ENCODE data around the gene TTLL5.

TTLL5 gene

GRCh38 chr14:75946785-75947184 is 285.7 kb downstream of the TTLL5 start:
- Histone ChIP-seq H3K4me1 (ENCODE audit: low read depth, poor library complexity, severe bottlenecking) (no peaks in the 10 kb centered on the region), H3K4me2 (no peak overlapping the region), H3K36me3 (ENCODE audit: insufficient read depth) (no peaks in the 10 kb centered on the region), H2AFZ (ENCODE audit: low read depth) (no peak overlapping the region), H3K9ac (no peak overlapping the region), H3K27ac (no peak overlapping the region), H3K4me3 (IDR thresholded peaks at IDR 0.05; ENCODE audit: insufficient read depth, low read depth, low read length) (no peak overlapping the region), H3K79me2 (ENCODE audit: insufficient read depth, low read depth) (no peaks in the 10 kb centered on the region), H3K27me3 (ENCODE audit: insufficient read depth, low read depth) (no peaks in the 10 kb centered on the region), H4K20me1 (ENCODE audit: insufficient read depth) (no peaks in the 10 kb centered on the region)
- no peak for TF ChIP-seq CTCF (conservative IDR thresholded peaks at IDR 0.05; ENCODE audit: low read depth, low read length)

- Histone ChIP-seq H3K4me1 (ENCODE audit: low read depth, poor library complexity, severe bottlenecking) (no peaks in the 10 kb centered on the region), H3K36me3 (ENCODE audit: insufficient read depth) (no peaks in the 10 kb centered on the region), H3K27me3 (ENCODE audit: insufficient read depth, low read depth) (no peaks in the 10 kb centered on the region), H3K27ac (no peak overlapping the region), H3K9ac (no peak overlapping the region), H4K20me1 (ENCODE audit: insufficient read depth) (no peaks in the 10 kb centered on the region), H3K4me2 (no peak overlapping the region), H3K79me2 (ENCODE audit: insufficient read depth, low read depth) (no peaks in the 10 kb centered on the region), H3K4me3 (IDR thresholded peaks at IDR 0.05; ENCODE audit: insufficient read depth, low read depth, low read length) (no peak overlapping the region), H2AFZ (ENCODE audit: low read depth) (no peak overlapping the region)
- TF ChIP-seq CTCF (conservative IDR thresholded peaks at IDR 0.05; ENCODE audit: low read depth, low read length) = no peak
These were observed 291.4 kb downstream of the TTLL5 start for GRCh38 chr14:75952489-75952888.

GRCh38 chr14:75959031-75959430 is 298.0 kb downstream of the TTLL5 start:
- Histone ChIP-seq H3K9ac (no peak overlapping the region), H3K4me1 (ENCODE audit: low read depth, poor library complexity, severe bottlenecking) (no peaks in the 10 kb centered on the region), H3K36me3 (ENCODE audit: insufficient read depth) (no peaks in the 10 kb centered on the region), H3K27me3 (ENCODE audit: insufficient read depth, low read depth) (no peaks in the 10 kb centered on the region), H3K27ac (no peak overlapping the region), H4K20me1 (ENCODE audit: insufficient read depth) (no peaks in the 10 kb centered on the region), H3K4me3 (IDR thresholded peaks at IDR 0.05; ENCODE audit: insufficient read depth, low read depth, low read length) (no peak overlapping the region), H2AFZ (ENCODE audit: low read depth) (no peak overlapping the region), H3K4me2 (no peak overlapping the region), H3K79me2 (ENCODE audit: insufficient read depth, low read depth) (no peaks in the 10 kb centered on the region)
- TF ChIP-seq CTCF (conservative IDR thresholded peaks at IDR 0.05; ENCODE audit: low read depth, low read length) = no peak

GRCh38 chr14:75960231-75960630 is 299.2 kb downstream of the TTLL5 start:
- H3K4me3 ChIP-seq (IDR thresholded peaks at IDR 0.05; ENCODE audit: insufficient read depth, low read depth, low read length) = no peak overlapping the region
- no peak for TF ChIP-seq CTCF (conservative IDR thresholded peaks at IDR 0.05; ENCODE audit: low read depth, low read length)
- H3K9ac ChIP-seq = no peak overlapping the region
- H3K27ac ChIP-seq = no peak overlapping the region
- no peaks in the 10 kb centered on the region for H3K79me2 ChIP-seq (ENCODE audit: insufficient read depth, low read depth)
- H3K4me1 ChIP-seq (ENCODE audit: low read depth, poor library complexity, severe bottlenecking) = no peaks in the 10 kb centered on the region
- H3K4me2 ChIP-seq = no peak overlapping the region
- H3K36me3 ChIP-seq (ENCODE audit: insufficient read depth) = no peaks in the 10 kb centered on the region
- no peaks in the 10 kb centered on the region for H4K20me1 ChIP-seq (ENCODE audit: insufficient read depth)
- H2AFZ ChIP-seq (ENCODE audit: low read depth) = no peak overlapping the region
- no peaks in the 10 kb centered on the region for H3K27me3 ChIP-seq (ENCODE audit: insufficient read depth, low read depth)

- no peak overlapping the region for H3K4me2 ChIP-seq
- no peaks in the 10 kb centered on the region for H4K20me1 ChIP-seq (ENCODE audit: insufficient read depth)
These were observed 300.6 kb downstream of the TTLL5 start for GRCh38 chr14:75961662-75962061.

More at GRCh38 chr14:75961662-75962061, 300.6 kb downstream of the TTLL5 start:
- Histone ChIP-seq H3K27ac (no peak overlapping the region), H3K4me1 (ENCODE audit: low read depth, poor library complexity, severe bottlenecking) (no peaks in the 10 kb centered on the region), H3K4me3 (IDR thresholded peaks at IDR 0.05; ENCODE audit: insufficient read depth, low read depth, low read length) (no peak overlapping the region), H3K79me2 (ENCODE audit: insufficient read depth, low read depth) (no peaks in the 10 kb centered on the region), H2AFZ (ENCODE audit: low read depth) (no peak overlapping the region), H3K36me3 (ENCODE audit: insufficient read depth) (no peaks in the 10 kb centered on the region), H3K9ac (no peak overlapping the region), H3K27me3 (ENCODE audit: insufficient read depth, low read depth) (no peaks in the 10 kb centered on the region)
- TF ChIP-seq CTCF (conservative IDR thresholded peaks at IDR 0.05; ENCODE audit: low read depth, low read length) = no peak

Measured in KMS-11 (cell line).